Stomach (tissue), 9 donors: ENCODE measurements around the gene OLIG3. TPM values are rescaled to one million over a fixed set of nuclear protein-coding genes. Genes with fewer than 3 reads are reported as not detected.

Experiments used
- DNase-seq, 2 donors: peaks; one replicate each; pipeline versions ENCODE4 v3.0.0 to v3.0.0-alpha.2; 2013 to 2019
- H3K27ac ChIP-seq, 5 donors: fragments of 200-600 bp in 4 of 5; sonication (generic) in 4 of 5; one replicate each; pipeline ENCODE4 v1.5.1; 2013 to 2019; ENCODE audit warnings: mild to moderate bottlenecking in 1 of 5, moderate library complexity in 1 of 5
- H3K27me3 ChIP-seq, 3 donors: fragments of 200-600 bp; sonication (generic); one replicate each; pipeline ENCODE4 v1.5.1; 2017 to 2019; ENCODE audit warnings: mixed run types in 1 of 3
- H3K36me3 ChIP-seq, 4 donors: fragments of 200-600 bp; sonication (generic); 1 replicate in 3 of 4; 2 replicates in 1 of 4; pipeline ENCODE4 v1.5.1; 2016 to 2019
- H3K4me1 ChIP-seq, 4 donors: fragments of 200-600 bp; sonication (generic); one replicate each; pipeline ENCODE4 v1.5.1; 2016 to 2019
- H3K4me3 ChIP-seq, 4 donors: fragments of 200-600 bp; sonication (generic) in 3 of 4; one replicate each; pipeline ENCODE4 v1.5.1; 2016 to 2019; ENCODE audit warnings: mild to moderate bottlenecking in 1 of 4
- H3K9me3 ChIP-seq, 4 donors: fragments of 200-600 bp; sonication (generic); one replicate each; pipeline ENCODE4 v1.5.1; 2016 to 2019
- CTCF ChIP-seq, 7 experiments: fragments of 450-650 bp in 4 of 7; fragments of 200-600 bp in 3 of 7; sonication (generic) in 3 of 7; IDR thresholded peaks; one replicate each; pipeline ENCODE4 v1.5.1; 2016 to 2019; ENCODE audit warnings: antibody characterized with exemption in 7 of 7, control low read depth in 2 of 7, mild to moderate bottlenecking in 1 of 7
- EP300 ChIP-seq: sonication (generic); formaldehyde crosslinking; IDR thresholded peaks from one replicate; pipeline ENCODE4 v1.6.1; 2017; ENCODE audit warnings: antibody characterized with exemption
- POLR2A ChIP-seq, 4 donors: fragments of 450-650 bp; IDR thresholded peaks; one replicate each; pipeline ENCODE4 v1.6.1; 2016; ENCODE audit warnings: antibody characterized with exemption in 4 of 4, control low read depth in 2 of 4, mild to moderate bottlenecking in 1 of 4, moderate library complexity in 1 of 4
- POLR2AphosphoS5 ChIP-seq, 3 donors: sonication (generic); formaldehyde crosslinking; IDR thresholded peaks; one replicate each; pipeline ENCODE4 v1.6.1; 2016; ENCODE audit warnings: antibody characterized with exemption in 3 of 3
- WGBS, 5 donors: extraction: QIAGEN DNeasy Blood & Tissue Kit in 3 of 5; methylation state at CpG; one replicate each; pipeline versions ENCODE4 v1.1.5 to v1.1.7; 2013 to 2018; 5-methylcytosine and 5-hydroxymethylcytosine counted together
- intact Hi-C: fragments of 100-400 bp; cut with DNase I; formaldehyde crosslinking; loops from one replicate; pipeline ENCODE4 v1.15.1; 2023; ENCODE audit warnings: low total_unique reads
- polyA plus RNA-seq, 3 donors: library from polyadenylated mRNA; stranded (reverse); fragments of 200-250 nt; gene quantifications; one replicate each; pipeline ENCODE4 v1.2.3, GENCODE V29; 2013
- total RNA-seq, 5 donors: library from RNA; depleted of rRNA; stranded (reverse); fragments of >200 nt; gene quantifications; one replicate each; pipeline versions ENCODE4 v1.1.0 to v1.2.3, GENCODE V29; 2014 to 2016
- donor health status: healthy with polysubstance abuse.
- donor health status: Bipolar disorder and iron deficiency.
- donor health status: healthy.

Gene OLIG3
- total and polyA plus RNA-seq, 8 donors = not detected

GRCh38 chr6:137480431-137480830 lies 13.8 kb downstream of the OLIG3 start:
- Histone ChIP-seq H3K4me3 (no peak overlapping the region), H3K4me1 (no peaks in the 10 kb centered on the region), H3K9me3 (peaks cover 0 to 5% (median 0%) of the 10 kb centered on the region in 4 donors), H3K27ac (no peak overlapping the region), H3K36me3 (no peaks in the 10 kb centered on the region), H3K27me3 (peaks cover 0 to 57% (median 3%) of the 10 kb centered on the region in 3 donors)
- intact Hi-C loops = no loop called here
- no peak for DNase-seq
- 58 to 76% (median 72%) methylated on average over 3 of the region's 3 CpGs for WGBS, 5 donors
- TF ChIP-seq CTCF (IDR thresholded peaks at IDR 0.05) (no peak), EP300 (no peak), POLR2A (IDR thresholded peaks at IDR 0.05) (no peak), POLR2AphosphoS5 (IDR thresholded peaks at IDR 0.05) (no peak)

GRCh38 chr6:137475103-137475502 lies 19.1 kb downstream of the OLIG3 start:
- no peaks in the 10 kb centered on the region for H3K9me3 ChIP-seq
- peaks cover 0 to 36% (median 0%) of the 10 kb centered on the region in 3 donors for H3K27me3 ChIP-seq
- H3K36me3 ChIP-seq = no peaks in the 10 kb centered on the region
- TF ChIP-seq CTCF (IDR thresholded peaks at IDR 0.05) = no peak
- TF ChIP-seq EP300 = no peak
- no peak for TF ChIP-seq POLR2A (IDR thresholded peaks at IDR 0.05)
- TF ChIP-seq POLR2AphosphoS5 (IDR thresholded peaks at IDR 0.05) = no peak
- no peak overlapping the region for H3K27ac ChIP-seq
- intact Hi-C loops = no loop called here
- WGBS, 5 donors = 47 to 63% (median 61%) methylated on average over 2 of the region's 2 CpGs
- no peak overlapping the region for H3K4me3 ChIP-seq
- DNase-seq = no peak
- H3K4me1 ChIP-seq = no peaks in the 10 kb centered on the region

GRCh38 chr6:137473598-137473997 lies 20.6 kb downstream of the OLIG3 start:
- Histone ChIP-seq H3K9me3 (no peaks in the 10 kb centered on the region), H3K27ac (no peak overlapping the region), H3K4me3 (no peak overlapping the region), H3K4me1 (no peaks in the 10 kb centered on the region), H3K36me3 (no peaks in the 10 kb centered on the region), H3K27me3 (peaks cover 0 to 32% (median 0%) of the 10 kb centered on the region in 3 donors)
- intact Hi-C loops = no loop called here
- 74 to 90% (median 87%) methylated on average over 3 of the region's 3 CpGs for WGBS, 5 donors
- DNase-seq = no peak
- no peak for TF ChIP-seq POLR2A (IDR thresholded peaks at IDR 0.05)
- no peak for TF ChIP-seq CTCF (IDR thresholded peaks at IDR 0.05)
- no peak for TF ChIP-seq POLR2AphosphoS5 (IDR thresholded peaks at IDR 0.05)
- no peak for TF ChIP-seq EP300

- no peaks in the 10 kb centered on the region for H3K36me3 ChIP-seq
- 93 to 99% (median 96%) methylated on average over 3 of the region's 3 CpGs for WGBS, 5 donors
- peaks cover 0 to 27% (median 0%) of the 10 kb centered on the region in 3 donors for H3K27me3 ChIP-seq
- H3K4me1 ChIP-seq = no peaks in the 10 kb centered on the region
- no peak overlapping the region for H3K27ac ChIP-seq
- no peak overlapping the region for H3K4me3 ChIP-seq
- no peaks in the 10 kb centered on the region for H3K9me3 ChIP-seq
- DNase-seq = no peak
- intact Hi-C loops = no loop called here
- TF ChIP-seq CTCF (IDR thresholded peaks at IDR 0.05) = no peak
- no peak for TF ChIP-seq POLR2AphosphoS5 (IDR thresholded peaks at IDR 0.05)
- no peak for TF ChIP-seq POLR2A (IDR thresholded peaks at IDR 0.05)
- TF ChIP-seq EP300 = no peak
Observed at GRCh38 chr6:137472641-137473137, 21.5 kb downstream of the OLIG3 start.
